ENCODE measurements around the gene SLC27A5.

- TF ChIP-seq GATA2 (CRISPR knock-in tag; IDR thresholded peaks at IDR 0.05) (no peak), CTCF (IDR thresholded peaks at IDR 0.05) (no peak), USF1 (IDR thresholded peaks at IDR 0.05; ENCODE audit: borderline replicate concordance, low read depth) (no peak), ZBTB33 (IDR thresholded peaks at IDR 0.05; ENCODE audit: borderline replicate concordance, low read depth) (no peak), TCF12 (IDR thresholded peaks at IDR 0.05) (no peak), NFIC (IDR thresholded peaks at IDR 0.05; ENCODE audit: borderline replicate concordance) (no peak), GABPA (IDR thresholded peaks at IDR 0.05; ENCODE audit: low read depth) (no peak)
Observed at GRCh38 chr19:58555920-58556621, 44.3 kb upstream of the SLC27A5 start.

Data from SK-N-SH (cell line).